Breast epithelium (tissue), 4 donors: Measurements from ENCODE around the gene KIF26B. TPM values are rescaled to one million over a fixed set of nuclear protein-coding genes. Genes with fewer than 3 reads are reported as not detected.
"Not testable (repeated sequence)": the region's sequence is repeated elsewhere in the genome, so short reads cannot be mapped to it uniquely, and the experiment has no call there.

Experiments used
- DNase-seq, 2 donors: peaks; one replicate each; pipeline ENCODE4 v3.0.0-alpha.2; 2019; ENCODE audit warnings: low spot score in 2 of 2
- H3K27ac ChIP-seq, 2 donors: fragments of 200-600 bp; sonication (generic) in 1 of 2; one replicate each; pipeline ENCODE4 v1.5.1; 2016 to 2019; ENCODE audit warnings: mild to moderate bottlenecking in 1 of 2
- H3K27me3 ChIP-seq, 2 donors: fragments of 200-600 bp; sonication (generic) in 1 of 2; one replicate each; pipeline versions ENCODE4 v1.5.1 to v1.6.0; 2017 to 2019; ENCODE audit warnings: control low read depth in 1 of 2, mild to moderate bottlenecking in 1 of 2
- H3K36me3 ChIP-seq: fragments of 200-600 bp; one replicate; pipeline ENCODE4 v1.5.1; 2019
- H3K4me1 ChIP-seq, 2 donors: fragments of 200-600 bp; sonication (generic); one replicate each; pipeline ENCODE4 v1.5.1; 2016 to 2019; ENCODE audit warnings: control low read depth in 1 of 2
- H3K4me3 ChIP-seq, 3 donors: fragments of 200-600 bp; sonication (generic); 1 replicate in 2 of 3; 2 replicates in 1 of 3; pipeline ENCODE4 v1.5.1; 2016 to 2019; ENCODE audit warnings: mild to moderate bottlenecking in 3 of 3, moderate library complexity in 2 of 3
- H3K9me3 ChIP-seq, 2 donors: fragments of 200-600 bp; sonication (generic) in 1 of 2; one replicate each; pipeline ENCODE4 v1.5.1; 2016 to 2019; ENCODE audit warnings: control low read depth in 1 of 2
- POLR2A ChIP-seq: fragments of 450-650 bp; IDR thresholded peaks from one replicate; pipeline ENCODE4 v1.6.1; 2016; ENCODE audit warnings: antibody characterized with exemption, mild to moderate bottlenecking, moderate library complexity
- POLR2AphosphoS5 ChIP-seq, 3 donors: sonication (generic); formaldehyde crosslinking; IDR thresholded peaks; one replicate each; pipeline ENCODE4 v1.6.1; 2017; ENCODE audit warnings: antibody characterized with exemption in 3 of 3
- intact Hi-C: fragments of 100-400 bp; cut with DNase I; formaldehyde crosslinking; loops from one replicate; pipeline ENCODE4 v1.15.1; 2023; ENCODE audit warnings: low total_unique reads
- total RNA-seq, 3 donors: library from RNA; depleted of rRNA; stranded (reverse); fragments of >200 nt; gene quantifications; one replicate each; pipeline ENCODE4 v1.1.0, GENCODE V29; 2016
- TF ChIP-seq, protein P1 (sequence below), 3 donors: fragments of 450-650 bp; IDR thresholded peaks; one replicate each; pipeline ENCODE4 v1.5.1; 2016 to 2017; ENCODE audit warnings: antibody characterized with exemption in 3 of 3, mild to moderate bottlenecking in 3 of 3, moderate library complexity in 3 of 3

KIF26B gene
- total RNA-seq, 3 donors from 2014 or later: 0.32 to 1.0 (median 0.33) TPM

DNA sequence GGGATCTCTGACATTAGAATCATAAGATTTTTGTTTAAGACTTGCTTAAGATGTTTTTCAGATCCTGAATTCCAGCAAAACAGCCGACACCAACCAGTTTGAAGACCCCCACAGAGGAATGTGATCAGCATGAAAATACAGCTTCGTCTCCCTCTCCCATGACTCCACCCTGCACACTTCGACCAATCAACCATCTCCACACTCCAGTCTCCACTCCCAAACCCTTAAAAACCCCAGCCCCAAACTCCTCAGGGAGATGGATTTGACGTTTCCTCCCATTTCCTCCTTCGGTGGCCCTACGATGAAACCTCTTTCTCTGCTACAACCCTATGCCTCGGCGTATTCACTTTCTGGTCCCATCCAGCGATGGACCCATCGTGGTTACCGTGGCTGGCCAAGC is 30.1 kb upstream of the KIF26B start:
- Histone ChIP-seq H3K27ac (no peak overlapping the region), H3K27me3 (no peaks in the 10 kb centered on the region), H3K4me3 (no peak overlapping the region), H3K9me3 (no peaks in the 10 kb centered on the region), H3K36me3 (no peaks in the 10 kb centered on the region), H3K4me1 (no peaks in the 10 kb centered on the region)
- no peak for TF ChIP-seq POLR2AphosphoS5 (IDR thresholded peaks at IDR 0.05)
- TF ChIP-seq, protein P1, sequence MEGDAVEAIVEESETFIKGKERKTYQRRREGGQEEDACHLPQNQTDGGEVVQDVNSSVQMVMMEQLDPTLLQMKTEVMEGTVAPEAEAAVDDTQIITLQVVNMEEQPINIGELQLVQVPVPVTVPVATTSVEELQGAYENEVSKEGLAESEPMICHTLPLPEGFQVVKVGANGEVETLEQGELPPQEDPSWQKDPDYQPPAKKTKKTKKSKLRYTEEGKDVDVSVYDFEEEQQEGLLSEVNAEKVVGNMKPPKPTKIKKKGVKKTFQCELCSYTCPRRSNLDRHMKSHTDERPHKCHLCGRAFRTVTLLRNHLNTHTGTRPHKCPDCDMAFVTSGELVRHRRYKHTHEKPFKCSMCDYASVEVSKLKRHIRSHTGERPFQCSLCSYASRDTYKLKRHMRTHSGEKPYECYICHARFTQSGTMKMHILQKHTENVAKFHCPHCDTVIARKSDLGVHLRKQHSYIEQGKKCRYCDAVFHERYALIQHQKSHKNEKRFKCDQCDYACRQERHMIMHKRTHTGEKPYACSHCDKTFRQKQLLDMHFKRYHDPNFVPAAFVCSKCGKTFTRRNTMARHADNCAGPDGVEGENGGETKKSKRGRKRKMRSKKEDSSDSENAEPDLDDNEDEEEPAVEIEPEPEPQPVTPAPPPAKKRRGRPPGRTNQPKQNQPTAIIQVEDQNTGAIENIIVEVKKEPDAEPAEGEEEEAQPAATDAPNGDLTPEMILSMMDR (IDR thresholded peaks at IDR 0.05): no peak
- TF ChIP-seq POLR2A: no peak
- intact Hi-C loops: no loop called here
- DNase-seq: no peak

DNA sequence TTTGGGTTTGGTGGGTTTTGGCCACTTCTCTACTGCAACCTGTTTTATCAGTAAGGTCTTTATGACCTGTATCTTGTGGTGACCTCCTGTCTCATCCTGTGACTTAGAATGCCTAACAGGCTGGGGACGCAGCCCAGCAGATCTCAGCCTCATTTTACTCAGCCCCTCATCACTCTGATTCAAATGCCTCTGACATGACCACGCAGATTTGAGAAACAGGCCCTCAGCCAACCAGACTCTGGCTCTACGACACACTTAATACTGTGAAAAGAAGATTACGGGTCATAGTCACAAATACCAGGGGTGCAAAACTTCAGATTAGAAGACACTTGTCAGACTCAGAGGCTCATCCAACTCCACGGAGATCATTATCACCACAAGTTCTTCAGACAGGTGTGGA is 28.3 kb upstream of the KIF26B start:
- H3K27ac ChIP-seq: no peak overlapping the region
- no peak overlapping the region for H3K4me3 ChIP-seq
- intact Hi-C loops: no loop called here
- H3K9me3 ChIP-seq: no peaks in the 10 kb centered on the region
- no peak for DNase-seq
- H3K4me1 ChIP-seq: no peaks in the 10 kb centered on the region
- TF ChIP-seq POLR2AphosphoS5 (IDR thresholded peaks at IDR 0.05): no peak
- TF ChIP-seq, protein P1 (IDR thresholded peaks at IDR 0.05): no peak
- TF ChIP-seq POLR2A: no peak
- no peaks in the 10 kb centered on the region for H3K27me3 ChIP-seq
- H3K36me3 ChIP-seq: no peaks in the 10 kb centered on the region

DNA sequence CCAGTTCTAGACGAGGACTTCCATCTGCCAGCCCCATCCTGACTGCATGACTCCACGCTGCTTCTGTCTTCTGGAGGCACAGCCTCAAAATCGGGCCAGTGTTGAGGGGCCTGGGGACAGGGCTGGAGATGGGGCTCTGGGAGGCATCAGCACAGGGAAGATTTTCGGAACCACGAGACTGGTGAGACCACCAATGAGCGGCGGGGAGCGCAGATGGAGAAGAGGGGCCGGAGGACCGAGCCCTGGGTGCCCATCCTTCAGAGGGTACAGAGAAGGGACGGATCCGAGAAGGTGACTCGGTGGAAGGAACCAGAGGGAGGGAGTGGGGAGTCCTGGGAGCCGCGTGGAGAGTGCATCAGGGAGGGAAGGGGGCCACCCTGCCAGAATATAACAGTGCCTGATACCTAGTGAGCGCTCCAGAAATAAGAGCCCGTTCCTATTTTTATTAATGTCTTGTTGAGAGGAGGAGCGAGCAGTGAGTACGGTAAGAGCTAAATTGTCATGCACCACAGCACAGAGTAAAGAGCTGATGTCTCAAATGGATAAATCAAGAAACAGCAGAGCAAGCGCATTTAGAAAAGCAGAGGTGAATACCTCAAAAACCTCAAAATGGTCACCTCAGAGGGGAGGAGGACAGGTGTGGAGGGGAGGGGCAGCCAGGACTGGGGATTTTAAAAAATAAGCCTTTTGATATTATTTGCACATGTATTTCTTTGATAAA is 26.2 kb upstream of the KIF26B start:
- Histone ChIP-seq H3K4me1 (no peaks in the 10 kb centered on the region), H3K9me3 (no peaks in the 10 kb centered on the region), H3K27me3 (no peaks in the 10 kb centered on the region), H3K36me3 (no peaks in the 10 kb centered on the region), H3K27ac (no peak overlapping the region), H3K4me3 (no peak overlapping the region)
- intact Hi-C loops: no loop called here
- no peak for TF ChIP-seq POLR2AphosphoS5 (IDR thresholded peaks at IDR 0.05)
- TF ChIP-seq POLR2A: no peak
- TF ChIP-seq, protein P1 (IDR thresholded peaks at IDR 0.05): no peak
- no peak for DNase-seq

DNA sequence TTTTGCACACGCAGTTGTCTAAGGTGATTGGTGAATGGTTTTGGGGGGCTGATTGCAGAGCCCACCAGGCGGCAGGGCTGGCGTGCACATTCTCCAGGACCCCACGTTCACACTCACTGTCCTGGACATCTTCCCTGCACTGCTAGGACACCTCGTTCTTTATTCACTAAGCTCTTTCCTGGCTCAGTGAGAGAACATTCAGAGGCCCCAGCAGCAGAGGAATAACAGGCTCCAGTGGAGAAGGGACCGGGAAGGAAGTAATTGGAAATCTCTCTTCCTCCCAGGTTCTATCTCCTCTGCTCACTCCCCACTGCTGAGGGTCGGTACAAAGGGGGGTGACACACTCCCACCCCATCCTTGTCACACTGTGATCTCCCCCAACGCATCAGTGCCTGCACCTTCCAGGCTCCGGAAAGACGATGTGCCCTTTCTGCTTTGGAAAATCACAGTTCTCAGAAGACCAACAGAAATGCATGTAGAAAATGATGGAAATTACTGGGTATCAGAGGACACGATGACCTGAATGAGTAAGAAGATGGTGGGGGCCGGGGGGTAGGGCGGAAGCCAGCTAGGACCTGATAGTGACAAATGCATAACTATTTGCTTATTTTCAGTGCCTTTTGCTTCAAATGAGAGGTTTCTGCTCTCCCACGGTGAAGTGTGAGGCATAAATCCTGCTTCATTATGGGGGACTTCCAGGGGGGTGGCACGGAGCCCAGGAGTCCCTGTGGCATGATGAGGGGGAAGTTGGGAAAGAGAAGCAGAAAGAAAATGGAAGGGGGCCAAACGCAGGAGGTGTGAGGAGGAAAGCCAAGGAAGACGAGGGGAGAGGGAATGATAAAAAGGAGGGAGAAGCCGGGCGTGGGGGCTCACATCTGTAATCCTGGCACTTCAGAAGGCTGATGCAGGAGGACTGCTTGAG is 25.2 kb upstream of the KIF26B start:
- H3K9me3 ChIP-seq: no peaks in the 10 kb centered on the region
- DNase-seq: no peak
- H3K36me3 ChIP-seq: no peaks in the 10 kb centered on the region
- no peak overlapping the region for H3K27ac ChIP-seq
- intact Hi-C loops: no loop called here
- no peaks in the 10 kb centered on the region for H3K27me3 ChIP-seq
- TF ChIP-seq POLR2A (no peak), POLR2AphosphoS5 (IDR thresholded peaks at IDR 0.05) (no peak)
- TF ChIP-seq, protein P1 (IDR thresholded peaks at IDR 0.05): no peak
- no peak overlapping the region for H3K4me3 ChIP-seq
- no peaks in the 10 kb centered on the region for H3K4me1 ChIP-seq

DNA sequence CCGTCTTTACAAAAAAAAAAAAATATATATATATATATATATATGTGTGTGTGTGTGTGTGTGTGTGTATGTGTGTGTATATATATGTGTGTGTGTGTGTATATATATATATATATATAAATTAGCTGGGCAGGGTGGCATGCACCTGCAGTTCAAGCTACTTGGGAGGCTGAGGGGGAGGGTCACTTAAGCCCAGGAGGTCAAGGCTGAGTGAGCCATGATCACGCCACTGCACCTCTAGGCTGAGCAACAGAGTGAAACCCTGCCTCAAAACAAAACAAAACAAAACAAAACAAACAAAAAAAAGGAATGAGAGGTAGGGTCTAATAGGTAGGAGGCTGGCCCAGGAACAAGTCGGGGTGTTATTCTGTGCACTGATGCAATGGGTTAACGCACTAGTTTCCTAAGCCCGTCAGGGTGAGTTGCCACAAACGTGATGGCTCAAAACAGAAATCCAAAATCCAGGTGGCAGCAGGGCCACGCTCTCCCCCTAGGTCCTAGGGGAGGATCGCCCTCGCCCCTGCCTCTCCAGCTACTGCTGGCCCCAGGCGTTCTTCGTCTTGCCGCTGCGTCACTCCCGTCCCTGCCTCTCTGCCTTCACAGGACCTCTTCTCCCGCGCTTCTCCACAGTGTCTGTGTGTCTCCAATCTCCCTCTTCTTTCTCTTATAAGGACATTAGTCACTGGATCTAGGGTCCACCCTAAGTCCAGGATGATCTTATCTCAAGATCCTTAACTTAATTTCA is 24.3 kb upstream of the KIF26B start:
- H3K4me1 ChIP-seq, intact Hi-C loops, H3K9me3 ChIP-seq, DNase-seq, H3K27ac ChIP-seq, H3K4me3 ChIP-seq, H3K36me3 ChIP-seq, H3K27me3 ChIP-seq: not testable (repeated sequence)
